GM18909 (cell line): ENCODE measurements around the gene MUC5B.

Experiments used
- ATAC-seq: cut with Tn5 transposase; IDR thresholded peaks from one replicate; pipeline ENCODE4 v1.9.1; 2021; ENCODE audit warnings: mild to moderate bottlenecking; ENCODE audit not compliant: unreplicated experiment, poor library complexity

MUC5B gene

GRCh38 chr11:1305501-1306056 is 82.7 kb downstream of the MUC5B start:
- ATAC-seq = no peak

DNA sequence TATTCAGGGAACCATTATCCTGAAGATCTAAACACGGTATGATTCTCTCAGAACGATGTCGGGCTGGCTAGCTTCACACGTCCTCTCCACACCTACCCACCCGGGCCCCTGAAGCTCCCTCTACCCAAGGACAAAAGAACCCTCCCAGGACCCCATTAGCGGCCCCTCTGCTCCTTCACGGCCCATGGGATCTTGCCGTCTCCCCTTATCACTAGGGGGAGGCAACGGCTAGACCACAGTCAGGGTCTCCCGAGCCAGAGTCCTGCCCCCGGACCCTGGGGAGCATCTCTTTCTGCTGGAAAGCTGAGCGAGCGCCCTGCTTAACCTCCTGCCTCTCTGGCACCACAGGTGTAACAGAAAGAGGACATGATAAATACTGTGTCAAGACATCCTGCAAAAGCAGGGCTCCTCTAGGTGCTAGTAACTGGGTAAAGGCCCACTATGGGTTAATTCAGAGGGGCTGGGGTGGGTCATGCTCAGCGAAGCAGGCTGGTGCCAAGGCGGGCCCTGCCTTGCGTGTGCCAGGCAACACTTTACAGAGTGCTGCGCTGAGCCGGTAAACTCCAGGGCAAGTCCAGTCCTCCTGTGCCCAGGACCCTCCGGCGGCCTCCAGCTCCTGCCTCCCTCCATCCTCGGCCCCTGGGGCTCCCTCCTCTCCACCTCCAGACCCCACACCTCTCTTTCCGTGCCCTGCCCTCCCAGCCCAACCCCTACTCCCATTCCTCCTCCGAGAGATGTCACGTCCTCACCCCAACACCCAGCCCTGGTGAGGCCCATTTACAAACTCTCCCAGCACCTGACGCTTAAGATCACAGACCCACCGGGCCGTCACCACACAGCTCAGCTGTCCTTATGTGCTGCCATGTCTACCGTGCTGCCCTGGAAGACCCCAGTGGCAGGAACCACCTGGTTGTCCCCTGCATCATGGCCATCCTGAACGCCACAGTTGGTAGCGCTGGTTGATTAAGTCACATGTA is 83.6 kb downstream of the MUC5B start:
- no peak for ATAC-seq

- no peak for ATAC-seq
These were observed 84.5 kb downstream of the MUC5B start for GRCh38 chr11:1307163-1307870.

- ATAC-seq = no peak
These were observed 85.3 kb downstream of the MUC5B start for GRCh38 chr11:1307998-1308742.

DNA sequence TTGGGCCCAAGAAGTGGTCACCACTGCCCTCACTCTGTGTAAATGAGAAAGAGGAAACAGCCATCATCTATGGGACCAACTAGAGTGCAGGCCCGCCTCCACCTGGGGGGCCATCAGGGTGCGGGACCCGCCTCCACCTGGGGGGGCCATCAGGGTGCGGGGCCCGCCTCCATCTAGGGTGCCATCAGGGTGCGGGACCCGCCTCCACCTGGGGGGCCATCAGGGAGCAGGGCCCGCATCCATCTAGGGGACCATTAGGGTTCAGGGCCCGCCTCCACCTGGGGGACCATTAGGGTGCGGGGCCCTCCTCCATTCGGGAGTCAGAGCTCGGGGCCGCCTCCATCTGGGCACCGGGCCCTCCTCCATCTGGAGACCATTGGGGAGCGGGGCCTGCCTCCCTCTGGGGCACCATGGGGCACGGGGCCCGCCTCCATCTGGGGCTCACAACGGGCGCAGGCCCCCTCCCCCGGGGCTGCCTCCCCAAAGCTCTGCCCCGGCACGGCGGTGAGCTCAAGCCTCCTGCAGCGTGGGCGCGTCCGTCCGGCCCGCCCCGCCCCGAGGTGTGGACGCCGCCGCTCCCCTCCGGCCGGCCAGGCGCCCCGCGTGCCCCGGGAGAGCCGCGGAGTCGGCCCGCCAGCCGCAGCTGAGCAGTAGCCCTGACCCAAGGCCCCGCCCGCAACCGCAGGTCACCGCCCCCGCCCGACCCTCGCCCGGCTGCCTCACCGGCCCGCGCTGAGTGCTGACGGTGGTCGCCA is 86.1 kb downstream of the MUC5B start:
- ATAC-seq = peak; percentile 52

GRCh38 chr11:1309498-1310317 is 86.8 kb downstream of the MUC5B start, which contains the start of gene TOLLIP:
Gene TOLLIP (minus strand): TSS chr11:1309632. CDS start chr11:1309498, 134 bp downstream.
- peak; percentile 85 for ATAC-seq

DNA sequence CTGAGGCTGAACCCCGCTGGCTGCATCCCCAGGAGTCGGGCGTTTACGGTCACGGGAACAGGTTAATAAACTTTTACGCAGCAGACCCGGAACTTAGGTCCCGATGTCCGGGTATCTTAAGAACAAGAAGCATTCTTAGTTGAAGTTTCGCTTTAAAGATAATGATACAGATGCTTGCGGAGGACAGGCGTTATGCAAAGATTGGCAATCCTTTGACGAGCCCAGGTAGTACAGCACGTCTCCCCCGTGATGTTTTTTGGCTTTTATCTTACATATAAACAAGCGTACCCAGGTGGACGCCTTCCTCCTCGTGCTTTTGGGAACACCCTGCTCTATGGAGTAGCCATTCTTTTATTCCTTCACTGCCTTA is 87.4 kb downstream of the MUC5B start:
- ATAC-seq = no peak

- no peak for ATAC-seq
These were observed 88.1 kb downstream of the MUC5B start for GRCh38 chr11:1310772-1311468.
